ENCODE measurements around the gene RELB.

DNA sequence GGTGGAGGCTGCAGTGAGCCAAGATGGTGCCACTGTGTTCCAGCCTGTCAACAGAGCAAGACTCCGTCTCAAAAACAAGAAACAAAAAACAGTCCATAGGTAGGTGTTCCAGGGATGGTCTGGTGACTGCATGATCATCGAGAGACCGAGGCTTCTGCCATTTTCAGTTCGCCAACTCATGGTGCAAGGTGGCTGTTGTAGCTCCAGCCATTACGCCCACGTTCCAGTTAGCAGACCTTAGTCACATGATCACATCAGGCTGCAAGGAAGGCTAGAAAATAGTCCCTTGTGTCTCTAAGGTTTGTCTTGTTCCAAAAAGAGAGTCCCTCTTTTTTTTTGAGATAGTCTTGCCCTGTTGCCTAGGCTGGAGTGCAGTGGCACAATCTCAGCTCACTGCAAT lies 34.5 kb downstream of the RELB start:
- TF ChIP-seq, protein P1, sequence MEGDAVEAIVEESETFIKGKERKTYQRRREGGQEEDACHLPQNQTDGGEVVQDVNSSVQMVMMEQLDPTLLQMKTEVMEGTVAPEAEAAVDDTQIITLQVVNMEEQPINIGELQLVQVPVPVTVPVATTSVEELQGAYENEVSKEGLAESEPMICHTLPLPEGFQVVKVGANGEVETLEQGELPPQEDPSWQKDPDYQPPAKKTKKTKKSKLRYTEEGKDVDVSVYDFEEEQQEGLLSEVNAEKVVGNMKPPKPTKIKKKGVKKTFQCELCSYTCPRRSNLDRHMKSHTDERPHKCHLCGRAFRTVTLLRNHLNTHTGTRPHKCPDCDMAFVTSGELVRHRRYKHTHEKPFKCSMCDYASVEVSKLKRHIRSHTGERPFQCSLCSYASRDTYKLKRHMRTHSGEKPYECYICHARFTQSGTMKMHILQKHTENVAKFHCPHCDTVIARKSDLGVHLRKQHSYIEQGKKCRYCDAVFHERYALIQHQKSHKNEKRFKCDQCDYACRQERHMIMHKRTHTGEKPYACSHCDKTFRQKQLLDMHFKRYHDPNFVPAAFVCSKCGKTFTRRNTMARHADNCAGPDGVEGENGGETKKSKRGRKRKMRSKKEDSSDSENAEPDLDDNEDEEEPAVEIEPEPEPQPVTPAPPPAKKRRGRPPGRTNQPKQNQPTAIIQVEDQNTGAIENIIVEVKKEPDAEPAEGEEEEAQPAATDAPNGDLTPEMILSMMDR (IDR thresholded peaks at IDR 0.05; ENCODE audit: extremely low read depth in 1 of 2, insufficient read depth in 1 of 2, low read depth in 1 of 2, low read length in 2 of 2), result no peak
- TF ChIP-seq MAX (IDR thresholded peaks at IDR 0.05; ENCODE audit: insufficient read depth, insufficient read length) (no peak), POLR2A (IDR thresholded peaks at IDR 0.05; ENCODE audit: low read depth, low read length) (no peak), POLR2AphosphoS5 (IDR thresholded peaks at IDR 0.05; ENCODE audit: insufficient read depth, low read depth, low read length) (no peak), MYC (IDR thresholded peaks at IDR 0.05; ENCODE audit: low read depth, low read length) (no peak), EZH2 (IDR thresholded peaks at IDR 0.05; ENCODE audit: borderline replicate concordance, low read depth, low read length, severe bottlenecking) (no peak), FOS (IDR thresholded peaks at IDR 0.05; ENCODE audit: borderline replicate concordance, insufficient read depth, low read length) (no peak)
